GM19035 (cell line): Measurements from ENCODE around the gene ANKRD28.

Experiments used
- ATAC-seq: cut with Tn5 transposase; IDR thresholded peaks from one replicate; pipeline ENCODE4 v1.9.1; 2021; ENCODE audit not compliant: unreplicated experiment

ANKRD28 gene

DNA sequence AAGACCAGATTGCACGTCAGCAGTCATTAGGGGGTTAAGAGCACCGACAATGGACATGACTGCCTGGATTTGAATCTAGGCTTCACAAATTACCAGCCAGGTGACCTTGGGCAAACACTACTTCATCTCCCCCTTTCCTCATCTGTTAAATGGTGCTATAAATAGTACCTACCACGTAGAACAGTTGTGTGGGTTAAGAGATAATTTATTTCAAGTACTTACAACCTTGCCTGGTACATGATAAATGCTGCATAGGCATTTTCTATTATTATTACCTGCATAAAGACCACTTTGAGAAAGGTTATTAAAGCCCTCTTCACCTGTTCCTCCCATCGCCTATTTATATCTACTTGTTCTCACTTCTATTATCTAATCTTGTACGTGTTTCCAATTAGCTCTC is 131.5 kb downstream of the ANKRD28 start:
- no peak for ATAC-seq

GRCh38 chr3:15665510-15666150 is 132.1 kb downstream of the ANKRD28 start:
- ATAC-seq, result no peak

GRCh38 chr3:15664144-15664543 is 133.6 kb downstream of the ANKRD28 start:
- no peak for ATAC-seq

GRCh38 chr3:15660055-15660935 is 137.5 kb downstream of the ANKRD28 start:
- no peak for ATAC-seq

DNA sequence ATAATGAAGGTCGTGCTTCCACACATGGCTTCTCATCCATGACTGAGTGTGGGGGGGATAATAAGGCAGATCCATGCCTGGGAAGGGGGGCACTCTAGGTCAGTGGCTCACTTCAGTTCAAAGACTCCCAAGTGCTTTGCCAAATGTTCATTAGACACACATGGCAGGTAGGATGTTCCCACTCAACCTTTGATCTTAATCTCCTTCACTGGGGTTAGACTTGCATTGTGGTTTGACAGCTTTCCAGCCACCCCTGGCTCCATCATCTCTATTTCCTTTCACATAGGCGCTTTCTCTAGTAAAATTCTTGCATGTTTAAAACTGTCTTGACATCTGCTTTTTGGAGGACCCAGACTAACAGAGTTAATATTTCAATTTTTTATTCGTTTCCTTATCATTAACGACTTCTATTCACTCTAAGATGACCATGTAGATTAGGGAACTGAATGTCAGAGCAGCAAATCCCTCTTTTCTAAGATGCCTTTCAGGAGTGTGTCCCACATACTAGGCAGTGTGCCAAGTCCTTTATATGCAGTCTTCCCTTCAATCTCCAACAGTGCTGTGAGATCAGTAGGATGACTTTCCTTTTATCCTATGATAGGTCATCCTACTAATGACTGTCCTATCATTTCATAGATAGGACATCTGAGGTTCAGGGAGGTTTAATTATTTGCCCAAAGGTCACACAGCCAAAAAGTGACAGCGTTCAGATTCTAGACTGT is 138.4 kb downstream of the ANKRD28 start:
- ATAC-seq, result no peak

DNA sequence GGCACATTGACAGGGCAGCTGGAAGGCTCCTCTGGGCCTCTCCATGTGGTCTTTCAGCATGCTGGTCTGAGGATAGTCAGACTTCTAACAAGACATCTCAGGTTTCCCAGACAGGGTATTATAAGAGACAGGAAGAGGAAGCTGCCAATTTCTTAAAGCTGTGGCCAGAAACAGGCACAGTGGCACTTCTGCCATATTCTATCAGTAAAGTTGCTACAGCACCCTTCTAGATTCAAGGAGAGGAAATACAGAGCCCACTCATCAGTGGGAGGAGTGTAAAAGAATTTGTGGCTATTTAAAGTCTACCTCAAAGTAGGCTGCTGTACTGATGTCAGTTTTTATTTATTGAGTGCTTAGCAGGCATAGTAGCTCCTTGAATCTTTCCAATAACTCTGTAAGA is 140.8 kb downstream of the ANKRD28 start:
- no peak for ATAC-seq

GRCh38 chr3:15656342-15656741 is 141.4 kb downstream of the ANKRD28 start:
- ATAC-seq, result no peak

DNA sequence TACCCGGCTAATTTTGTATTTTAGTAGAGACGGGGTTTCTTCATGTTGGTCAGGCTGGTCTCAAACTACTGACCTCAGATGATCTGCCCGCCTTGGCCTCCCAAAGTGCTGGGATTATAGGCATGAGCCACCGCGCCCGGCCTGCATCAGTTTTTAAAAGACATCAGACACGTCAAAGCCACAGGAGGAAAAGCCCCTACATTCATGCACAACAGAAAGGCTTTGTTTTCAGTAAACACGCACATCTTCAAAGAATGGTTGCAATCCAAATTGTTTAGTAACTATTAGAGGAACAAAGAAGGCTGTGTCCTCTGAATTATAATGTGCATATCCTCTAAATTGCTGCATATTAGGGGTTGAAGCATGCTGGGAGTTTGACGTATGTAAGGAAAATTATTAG is 142.9 kb downstream of the ANKRD28 start:
- no peak for ATAC-seq

DNA sequence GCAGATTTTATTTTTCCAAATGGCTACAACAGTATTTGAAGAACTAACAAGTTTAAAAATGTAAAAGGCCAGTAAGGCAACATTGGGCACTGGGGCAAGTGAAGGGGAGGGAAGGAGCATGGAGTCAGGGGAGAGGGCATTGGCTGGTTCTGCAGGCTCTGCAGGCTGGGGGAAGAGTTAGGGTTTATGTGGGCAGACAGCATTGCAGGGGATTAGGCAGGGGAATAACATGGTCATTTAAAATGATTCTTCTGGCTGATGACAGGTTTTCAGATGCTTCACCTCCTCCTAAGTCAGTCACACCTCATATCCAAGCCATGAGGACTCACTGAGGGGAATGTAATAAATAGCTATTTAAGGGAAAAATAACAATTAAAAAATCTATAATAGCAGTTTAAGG is 143.7 kb downstream of the ANKRD28 start:
- ATAC-seq, result no peak

DNA sequence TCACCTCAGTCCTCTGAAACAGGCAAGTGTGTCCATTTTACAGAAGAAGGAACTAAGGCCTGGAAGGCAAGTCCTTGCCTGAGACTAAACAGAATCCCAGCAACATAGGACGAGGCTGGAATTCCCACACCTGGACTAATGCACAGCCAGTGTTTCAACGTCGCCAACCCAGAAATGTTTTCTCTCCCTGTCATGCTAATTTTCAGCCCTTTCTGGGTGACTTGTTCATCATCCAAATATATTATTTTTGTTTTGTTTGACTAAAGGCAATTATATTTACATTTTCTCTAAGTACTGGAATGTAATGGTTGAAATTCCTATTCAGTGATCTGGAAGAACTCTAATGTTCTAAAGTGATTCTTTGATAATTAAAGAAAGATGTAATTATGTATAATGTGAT is 144.5 kb downstream of the ANKRD28 start:
- ATAC-seq, result no peak

DNA sequence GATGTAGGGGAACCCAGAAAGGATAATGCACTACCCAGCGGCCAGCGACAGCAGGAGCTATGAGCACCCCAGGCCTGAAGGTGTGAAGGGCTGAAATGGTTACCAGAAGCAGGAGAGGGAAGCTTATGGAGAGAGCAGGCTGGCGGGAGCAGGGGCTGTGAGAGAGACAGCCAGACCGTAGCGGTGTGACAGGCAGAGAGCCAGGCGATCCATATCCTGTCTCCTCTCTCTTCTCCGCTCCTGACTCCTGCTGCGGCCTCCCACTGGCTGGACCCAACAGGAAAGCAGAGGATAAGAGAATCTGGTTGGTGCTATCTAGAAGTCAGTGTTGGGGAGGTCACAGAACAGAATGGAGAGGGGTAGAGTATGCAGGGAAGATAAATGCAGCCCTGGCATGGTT is 146.4 kb downstream of the ANKRD28 start:
- no peak for ATAC-seq

GRCh38 chr3:15649858-15650257 is 147.9 kb downstream of the ANKRD28 start:
- ATAC-seq, result no peak

DNA sequence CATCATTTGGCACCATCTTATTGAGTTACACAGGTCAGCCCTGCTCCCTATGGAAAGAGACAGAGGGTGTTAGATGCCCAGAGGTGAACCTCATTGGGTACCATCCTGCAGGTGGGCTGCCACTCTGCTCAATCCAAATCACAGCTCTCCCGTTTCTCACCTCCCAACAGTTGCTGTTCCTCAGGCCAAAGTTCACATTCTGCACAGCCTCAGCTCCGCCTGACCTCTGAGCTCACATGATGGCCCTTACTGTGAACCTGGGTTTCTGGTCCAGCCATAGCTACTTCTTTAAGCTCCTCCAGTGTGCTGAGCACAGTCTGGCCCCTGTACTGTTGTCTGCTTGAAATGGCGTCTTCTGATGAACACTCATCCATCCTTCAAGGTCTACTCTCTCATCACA is 148.4 kb downstream of the ANKRD28 start:
- ATAC-seq, result no peak

- ATAC-seq, result peak; percentile 96
Observed at GRCh38 chr3:15647611-15648167, 150.1 kb downstream of the ANKRD28 start.

- peak; percentile 24 for ATAC-seq
Observed at GRCh38 chr3:15646851-15647511, 150.8 kb downstream of the ANKRD28 start.

GRCh38 chr3:15645740-15646501 is 151.9 kb downstream of the ANKRD28 start:
- ATAC-seq, result no peak

GRCh38 chr3:15645246-15645645 is 152.5 kb downstream of the ANKRD28 start:
- no peak for ATAC-seq

DNA sequence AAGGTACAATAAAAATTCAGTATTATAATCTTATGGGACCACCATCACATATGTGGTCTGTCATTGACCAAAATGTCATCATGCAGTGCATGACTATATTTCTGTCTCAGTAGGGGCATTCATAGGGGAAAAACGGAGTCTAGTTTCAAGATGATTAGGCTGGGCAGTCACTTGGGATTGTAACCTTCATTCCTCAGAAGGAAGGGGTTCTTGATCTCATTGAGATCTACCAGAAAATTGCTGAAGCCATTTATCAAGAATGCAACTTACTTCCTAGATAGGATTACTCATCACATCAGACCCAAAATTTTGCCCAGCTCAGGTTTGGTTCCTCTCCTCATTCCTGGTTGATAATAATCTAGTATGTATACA is 158.9 kb downstream of the ANKRD28 start:
- no peak for ATAC-seq

DNA sequence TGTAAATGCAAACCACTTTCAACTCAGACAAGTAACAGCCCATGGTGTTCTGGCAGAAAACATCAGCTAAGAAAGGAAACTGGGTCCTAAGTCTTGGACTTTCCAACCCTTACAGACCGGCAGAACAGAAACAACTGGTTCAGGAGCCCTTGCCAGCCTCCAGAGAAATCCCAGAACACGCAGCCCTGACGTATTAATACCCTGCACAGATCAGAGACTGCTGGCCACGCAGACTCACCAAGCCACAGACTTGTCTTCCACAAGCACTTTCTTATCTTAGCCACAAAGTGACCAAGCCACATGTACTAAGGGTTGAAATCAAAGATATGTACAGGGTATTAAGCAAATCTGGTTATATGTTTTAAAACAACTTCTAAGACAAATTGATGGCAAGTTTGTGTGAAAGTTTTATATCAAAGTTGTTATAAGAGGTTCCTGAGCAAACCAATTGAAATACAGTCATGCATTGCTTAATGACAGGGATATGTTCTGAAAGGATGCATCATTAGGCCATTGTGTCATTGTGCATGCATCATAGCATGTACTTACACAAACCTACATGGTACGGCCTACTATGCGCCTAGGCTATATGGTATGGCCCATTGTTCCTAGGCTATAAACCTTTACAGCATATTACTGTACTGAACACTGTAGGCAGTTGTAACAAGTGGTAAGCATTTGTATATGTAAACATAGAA is 159.4 kb downstream of the ANKRD28 start:
- no peak for ATAC-seq
